SK-N-MC (cell line): ENCODE results near the gene ADAMTS13.

Source experiments
- EZH2 ChIP-seq: fragments of 200-600 bp; sonication (generic); IDR thresholded peaks from one replicate; pipeline ENCODE4 v1.6.1; 2017; ENCODE audit warnings: antibody characterized with exemption
- POLR2AphosphoS5 ChIP-seq: IDR thresholded peaks from 2 replicates; pipeline ENCODE4 v1.6.1; 2012; ENCODE audit warnings: mild to moderate bottlenecking, low read depth, low read length, borderline replicate concordance

GRCh38 chr9:133468374-133468773, 46.2 kb downstream of the ADAMTS13 start:
- TF ChIP-seq POLR2AphosphoS5 (no peak), EZH2 (no peak)
